ENCODE data around the gene CCDC186. TPM values are rescaled to one million over a fixed set of nuclear protein-coding genes. Genes with fewer than 3 reads are reported as not detected.
A peak's percentile ranks its signal among the peaks of the same experiment; 100 is the strongest.
"Not testable (repeated sequence)": the region's sequence is repeated elsewhere in the genome, so short reads cannot be mapped to it uniquely, and the experiment has no call there.

Gene CCDC186
- polyA plus RNA-seq, 3 donors, result 4.0 to 7.7 (median 4.3) TPM

GRCh38 chr10:114179148-114179547, 5.1 kb upstream of the CCDC186 start, which contains the start of gene TDRD1:
Gene TDRD1, plus strand, starts transcription at chr10:114179353. Its CDS starts 8,479 bp downstream, at chr10:114187832.
- no peak within 1 kb of the TSS for H3K27ac ChIP-seq (ENCODE audit: low read depth, low read length)
- WGBS, 3 donors, result 82 to 85% (median 84%) methylated on average over 28 of the region's 28 CpGs

- no peak overlapping the region for H3K27ac ChIP-seq (ENCODE audit: low read depth, low read length)
- WGBS, 3 donors, result 92 to 100% (median 100%) methylated on average over 1 of the region's 1 CpG
Observed at GRCh38 chr10:114176511-114176910, 2.5 kb upstream of the CCDC186 start.

- WGBS, 3 donors, result 79 to 89% (median 89%) methylated on average over 1 of the region's 1 CpG
- no peak overlapping the region for H3K27ac ChIP-seq (ENCODE audit: low read depth, low read length)
Observed at GRCh38 chr10:114175667-114176066, 1.7 kb upstream of the CCDC186 start.

GRCh38 chr10:114174695-114175188, 739 bp upstream of the CCDC186 start:
- H3K27ac ChIP-seq (ENCODE audit: low read depth, low read length), result no peak overlapping the region

GRCh38 chr10:114173603-114173920, 441 bp downstream of the CCDC186 start:
- WGBS, 3 donors, result 0 to 1% (median 1%) methylated on average over 22 to 23 of the region's 23 CpGs

More at GRCh38 chr10:114174695-114175188, 739 bp upstream of the CCDC186 start:
- 1% methylated on average over 19 of the region's 19 CpGs for WGBS, 3 donors

GRCh38 chr10:114172776-114173602, 1.0 kb downstream of the CCDC186 start:
- no peak overlapping the region for H3K27ac ChIP-seq (ENCODE audit: low read depth, low read length)
- 7 to 25% (median 24%) methylated on average over 9 of the region's 9 CpGs for WGBS, 3 donors

More at GRCh38 chr10:114173603-114173920, 441 bp downstream of the CCDC186 start:
- H3K27ac ChIP-seq (ENCODE audit: low read depth, low read length), result peak overlapping the region; percentile 83

GRCh38 chr10:114172216-114172615, 1.8 kb downstream of the CCDC186 start:
- H3K27ac ChIP-seq (ENCODE audit: low read depth, low read length), result no peak overlapping the region
- 5 to 47% (median 46%) methylated on average over 1 of the region's 1 CpG for WGBS, 3 donors

- no peak overlapping the region for H3K27ac ChIP-seq (ENCODE audit: low read depth, low read length)
- WGBS, 3 donors, result 80 to 99% (median 97%) methylated on average over 3 of the region's 3 CpGs
Observed at GRCh38 chr10:114168450-114169009, 5.5 kb downstream of the CCDC186 start.

- no peak overlapping the region for H3K27ac ChIP-seq (ENCODE audit: low read depth, low read length)
- 92 to 96% (median 96%) methylated on average over 3 of the region's 3 CpGs for WGBS, 3 donors
Observed at GRCh38 chr10:114167985-114168384, 6.0 kb downstream of the CCDC186 start.

GRCh38 chr10:114166494-114166893, 7.5 kb downstream of the CCDC186 start:
- 29 to 75% (median 64%) methylated on average over 3 of the region's 3 CpGs for WGBS, 3 donors
- no peak overlapping the region for H3K27ac ChIP-seq (ENCODE audit: low read depth, low read length)

GRCh38 chr10:114166043-114166442, 8.0 kb downstream of the CCDC186 start:
- 36 to 78% (median 73%) methylated on average over 3 of the region's 3 CpGs for WGBS, 3 donors
- H3K27ac ChIP-seq (ENCODE audit: low read depth, low read length), result no peak overlapping the region

- H3K27ac ChIP-seq (ENCODE audit: low read depth, low read length), result no peak overlapping the region
Observed at GRCh38 chr10:114163062-114163461, 10.9 kb downstream of the CCDC186 start.

GRCh38 chr10:114157912-114158311, 16.1 kb downstream of the CCDC186 start:
- no peak overlapping the region for H3K27ac ChIP-seq (ENCODE audit: low read depth, low read length)
- 83 to 94% (median 92%) methylated on average over 2 of the region's 2 CpGs for WGBS, 3 donors

More at GRCh38 chr10:114163062-114163461, 10.9 kb downstream of the CCDC186 start:
- WGBS, 3 donors, result 30 to 54% (median 51%) methylated on average over 2 of the region's 2 CpGs

- H3K27ac ChIP-seq (ENCODE audit: low read depth, low read length), result no peak overlapping the region
- 83 to 97% (median 91%) methylated on average over 1 of the region's 1 CpG for WGBS, 3 donors
Observed at GRCh38 chr10:114151892-114152291, 22.1 kb downstream of the CCDC186 start.

GRCh38 chr10:114151486-114151885, 22.5 kb downstream of the CCDC186 start:
- WGBS, 3 donors, result 90 to 94% (median 93%) methylated on average over 2 of the region's 2 CpGs
- no peak overlapping the region for H3K27ac ChIP-seq (ENCODE audit: low read depth, low read length)

GRCh38 chr10:114149476-114149875, 24.5 kb downstream of the CCDC186 start:
- 67 to 79% (median 72%) methylated on average over 3 of the region's 3 CpGs for WGBS, 3 donors

GRCh38 chr10:114143160-114143559, 30.8 kb downstream of the CCDC186 start:
- H3K27ac ChIP-seq (ENCODE audit: low read depth, low read length), result no peak overlapping the region
- 92 to 97% (median 93%) methylated on average over 1 of the region's 1 CpG for WGBS, 3 donors

More at GRCh38 chr10:114149476-114149875, 24.5 kb downstream of the CCDC186 start:
- not testable (repeated sequence) for H3K27ac ChIP-seq (ENCODE audit: low read depth, low read length)

GRCh38 chr10:114142018-114142417, 32.0 kb downstream of the CCDC186 start:
- WGBS, 3 donors, result 55 to 77% (median 67%) methylated on average over 3 of the region's 3 CpGs
- no peak overlapping the region for H3K27ac ChIP-seq (ENCODE audit: low read depth, low read length)

- H3K27ac ChIP-seq (ENCODE audit: low read depth, low read length), result not testable (repeated sequence)
- 91 to 96% (median 95%) methylated on average over 2 of the region's 2 CpGs for WGBS, 3 donors
Observed at GRCh38 chr10:114140827-114141226, 33.2 kb downstream of the CCDC186 start.

Data from adipose tissue (tissue), 3 donors.